GM12875 (cell line): ENCODE data around the gene ZNF507.
A peak's percentile ranks its signal among the peaks of the same experiment; 100 is the strongest.

Source experiments
- H3K4me3 ChIP-seq: one replicate; pipeline ENCODE4 v1.5.1; 2011; ENCODE audit warnings: low read depth, low read length, control low read depth
- CTCF ChIP-seq: IDR thresholded peaks from 2 replicates; pipeline ENCODE4 v1.5.1; 2011; ENCODE audit warnings: low read depth, mild to moderate bottlenecking, control low read depth, inconsistent platforms, low read length, moderate library complexity, borderline replicate concordance; ENCODE audit not compliant: insufficient read depth

ZNF507 gene

DNA sequence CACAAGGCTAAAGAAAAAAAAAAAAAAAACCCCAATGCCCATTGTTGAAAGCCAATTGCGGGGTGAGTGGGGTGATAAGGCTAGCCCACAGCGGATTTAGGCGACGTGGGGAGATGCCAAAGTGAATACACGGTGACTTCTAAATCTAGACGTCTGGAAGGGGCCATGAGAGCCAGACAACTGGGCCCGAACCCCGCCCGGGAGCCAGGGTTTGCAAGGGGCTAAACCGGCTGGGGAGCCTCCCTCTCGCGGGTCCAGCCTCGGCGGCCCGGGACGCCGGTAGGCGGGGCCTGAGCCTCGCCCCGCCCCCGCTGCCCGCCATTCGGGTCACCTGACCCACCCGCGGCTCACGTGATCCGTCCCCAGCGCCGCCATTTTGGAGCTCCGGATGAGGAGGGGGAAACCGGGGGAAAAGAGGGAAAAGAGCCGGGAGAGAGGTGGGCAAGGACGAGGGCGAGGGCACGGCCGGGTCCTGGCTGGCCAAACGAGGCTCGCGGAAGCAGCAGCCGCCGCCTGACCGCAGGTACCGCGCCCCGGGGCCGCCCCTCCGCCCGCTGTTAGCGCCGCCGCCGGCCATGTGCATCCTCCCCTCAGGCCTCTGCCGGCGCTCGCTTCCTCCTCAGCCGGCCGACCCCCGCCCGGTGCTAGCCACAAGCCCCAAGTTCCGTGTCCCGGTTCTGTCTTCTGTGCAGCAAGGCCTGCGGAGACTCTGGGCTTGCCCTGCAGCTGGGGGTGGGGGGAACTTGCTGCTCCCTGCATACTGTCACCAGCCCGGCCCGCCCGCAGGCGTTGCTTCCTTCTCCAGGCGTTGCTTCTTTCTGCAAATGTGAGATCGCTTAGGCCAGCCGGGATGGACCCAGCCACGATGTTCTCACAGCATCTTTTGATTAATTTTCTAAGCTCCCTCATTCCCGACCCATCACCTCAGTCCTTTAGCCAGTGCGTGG, at the start of gene ZNF507:
TSS of gene ZNF507 (plus strand) at position 350 of the 947 bp plus-strand sequence. CDS start 7,221 bp downstream, outside the sequence.
- TF ChIP-seq CTCF, result 0 out of 2 replicates have a peak, but pooled peaks have one; percentile 5
- H3K4me3 ChIP-seq, result peak within 1 kb of the TSS; percentile 88

DNA sequence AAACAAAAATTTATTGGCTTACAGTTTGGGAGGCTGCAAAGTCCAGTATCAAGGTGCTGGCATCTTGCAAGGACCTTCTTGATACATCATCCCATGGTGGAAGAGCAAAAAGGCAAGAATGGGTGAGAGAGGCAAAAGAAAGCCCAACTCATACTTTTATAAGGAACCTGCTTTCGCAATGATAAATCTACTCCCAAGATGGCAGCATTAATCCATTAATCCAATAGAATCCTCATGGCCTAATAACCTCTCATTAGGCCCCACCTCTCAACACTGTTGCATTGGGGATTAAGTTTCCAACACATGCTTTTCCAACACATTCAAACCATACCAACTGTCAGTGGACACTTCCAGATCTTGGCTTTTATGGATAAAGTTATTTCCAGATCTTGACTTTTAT, 48.7 kb upstream of the ZNF507 start:
- no peak overlapping the region for H3K4me3 ChIP-seq
- no peak for TF ChIP-seq CTCF

DNA sequence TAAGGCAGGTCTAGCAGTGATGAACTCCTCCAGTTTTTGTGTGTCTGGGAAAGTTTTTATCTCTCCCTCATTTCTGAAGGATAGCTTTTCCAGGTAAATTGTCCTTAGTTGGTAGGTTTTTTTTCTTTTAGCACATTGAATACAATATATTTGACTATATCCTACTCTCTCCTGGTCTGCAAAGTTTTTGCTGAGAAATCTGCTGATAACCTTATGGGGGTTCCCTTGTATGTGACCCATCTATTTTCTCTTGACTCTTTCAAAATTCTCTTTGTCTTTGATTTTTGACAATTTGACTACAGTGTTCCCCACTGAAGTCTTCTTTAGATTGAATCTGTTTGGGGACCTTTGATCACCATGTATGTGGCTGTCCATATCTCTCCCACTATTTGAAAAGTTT, 42.6 kb upstream of the ZNF507 start:
- H3K4me3 ChIP-seq, result no peak overlapping the region
- TF ChIP-seq CTCF, result no peak

DNA sequence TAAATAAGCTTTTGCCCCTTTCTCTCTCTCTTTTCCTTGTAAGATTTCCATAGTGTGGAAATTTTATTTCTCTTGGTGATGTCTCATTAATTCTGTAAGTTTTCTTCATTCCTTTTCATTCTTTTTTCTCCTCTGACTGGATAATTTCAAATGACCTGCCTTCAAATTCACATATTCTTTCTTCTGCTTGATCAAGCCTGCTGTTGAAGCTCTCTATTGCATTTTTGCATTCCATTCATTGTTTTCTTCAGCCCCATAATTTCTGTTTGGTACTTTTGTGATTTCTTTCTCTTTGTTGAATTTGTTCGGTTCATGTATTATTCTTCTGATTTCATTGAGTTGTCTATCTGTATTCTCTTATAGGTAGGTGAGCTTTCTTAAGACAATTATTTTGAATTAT, 42.2 kb upstream of the ZNF507 start:
- no peak for TF ChIP-seq CTCF

DNA sequence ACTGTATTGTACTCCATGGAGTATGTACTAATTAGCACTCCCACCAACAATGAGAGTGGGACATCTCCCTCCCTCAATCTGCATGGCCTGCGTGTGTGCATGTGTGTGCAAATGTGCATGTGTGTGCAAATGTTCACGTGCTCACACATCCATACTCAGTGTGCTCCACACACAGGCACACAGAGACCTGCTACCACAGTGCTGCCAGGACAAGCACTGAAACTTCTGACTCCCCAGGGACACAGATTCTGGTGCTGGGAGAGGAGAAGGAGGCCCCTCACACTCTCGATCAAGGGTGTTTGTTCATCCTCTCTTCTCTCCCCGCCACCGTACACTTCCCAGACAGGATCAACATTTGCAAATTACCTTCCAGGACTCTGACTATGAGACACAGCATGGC, 37.8 kb upstream of the ZNF507 start:
- no peak for TF ChIP-seq CTCF

More for the DNA sequence above, 42.2 kb upstream of the ZNF507 start:
- H3K4me3 ChIP-seq, result no peak overlapping the region

DNA sequence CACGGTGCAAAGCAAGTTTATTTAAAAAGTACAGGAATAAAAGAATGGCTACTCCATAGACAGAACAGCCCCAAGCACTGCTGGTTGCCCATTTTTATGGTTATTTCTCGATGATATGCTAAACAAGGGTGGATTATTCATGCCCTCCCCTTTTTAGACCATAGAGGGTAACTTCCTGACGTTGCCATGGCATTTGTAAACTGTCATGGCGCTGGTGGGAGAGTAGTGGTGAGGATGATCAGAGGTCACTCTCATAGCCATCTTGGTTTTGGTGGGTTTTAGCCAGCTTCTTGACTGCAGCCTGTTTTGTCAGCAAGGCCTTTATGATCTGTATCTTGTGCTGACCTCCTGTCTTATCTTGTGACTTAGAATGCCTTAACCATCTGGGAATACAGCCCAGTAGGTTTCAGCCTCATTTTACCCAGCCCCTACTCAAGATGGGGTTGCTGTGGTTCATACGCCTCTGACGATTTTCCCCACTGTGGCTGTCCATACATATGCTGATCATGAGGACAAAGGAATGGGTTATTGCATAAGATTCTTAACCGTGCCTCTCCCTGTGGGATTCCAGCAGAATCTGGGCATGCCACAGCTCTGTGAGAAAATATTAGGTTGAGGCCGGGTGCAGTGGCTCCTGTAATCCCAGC, 36.9 kb upstream of the ZNF507 start:
- H3K4me3 ChIP-seq, result no peak overlapping the region
- no peak for TF ChIP-seq CTCF

More for the DNA sequence above, 37.8 kb upstream of the ZNF507 start:
- H3K4me3 ChIP-seq, result no peak overlapping the region
